PC-9 (cell line): ENCODE measurements around the gene TRPV6. TPM values are rescaled to one million over a fixed set of nuclear protein-coding genes. Genes with fewer than 3 reads are reported as not detected.
A peak's percentile ranks its signal among the peaks of the same experiment; 100 is the strongest.

Experiments used
- BruUV-seq: library from RNA; stranded (reverse); fragments of 400-500 nt; replicated peaks from 2 replicates; lab custom pipeline; 2021; lab: Mats Ljungman, UMichigan
- CTCF ChIA-PET: fragments of 300-600 bp; sonication (Branson Sonifier 250); formaldehyde crosslinking; loops from one replicate; lab custom pipeline; 2022; ENCODE audit warnings: antibody characterized with exemption; lab: Charles Lee
- POLR2A ChIA-PET: fragments of 300-600 bp; sonication (Branson Sonifier 250); formaldehyde crosslinking; loops from one replicate; lab custom pipeline; 2022; ENCODE audit warnings: antibody characterized with exemption; ENCODE audit not compliant: unreplicated experiment; lab: Charles Lee
- DNase-seq, 2 experiments: peaks; one replicate each; pipeline versions ENCODE4 v3.0.0 to v3.0.0-alpha.2; 2015 to 2022; ENCODE audit warnings: mixed read lengths in 1 of 2
- H2AFZ ChIP-seq: fragments of 200-600 bp; sonication (generic); 2 replicates; pipeline ENCODE4 v1.8.1; 2017; ENCODE audit warnings: antibody characterized with exemption
- H3F3A ChIP-seq: fragments of 200-600 bp; sonication (generic); 2 replicates; pipeline ENCODE4 v1.8.1; 2017; ENCODE audit warnings: antibody characterized with exemption, mild to moderate bottlenecking, low read depth; ENCODE audit not compliant: insufficient read depth
- H3K27ac ChIP-seq: fragments of 200-600 bp; sonication (generic); 2 replicates; pipeline ENCODE4 v1.6.1; 2016; ENCODE audit warnings: mixed run types
- H3K27me3 ChIP-seq: fragments of 200-600 bp; sonication (generic); 2 replicates; pipeline ENCODE4 v1.6.1; 2016; ENCODE audit warnings: low read depth, mixed run types; ENCODE audit not compliant: insufficient read depth
- H3K36me3 ChIP-seq: fragments of 200-600 bp; sonication (generic); 2 replicates; pipeline ENCODE4 v1.6.1; 2016; ENCODE audit warnings: low read depth, mixed run types
- H3K4me1 ChIP-seq: fragments of 200-600 bp; sonication (generic); replicated peaks from 2 replicates; pipeline ENCODE4 v1.6.1; 2016; ENCODE audit warnings: mixed run types; ENCODE audit not compliant: insufficient read depth
- H3K4me2 ChIP-seq: fragments of 200-600 bp; sonication (generic); 2 replicates; pipeline ENCODE4 v1.6.1; 2017; ENCODE audit warnings: mixed run types
- H3K4me3 ChIP-seq: fragments of 200-600 bp; sonication (generic); 2 replicates; pipeline ENCODE4 v1.6.1; 2016; ENCODE audit warnings: mixed run types
- H3K79me2 ChIP-seq: fragments of 200-600 bp; sonication (generic); 2 replicates; pipeline ENCODE4 v1.6.1; 2017; ENCODE audit warnings: low read depth, mixed run types
- H3K9me2 ChIP-seq: fragments of 200-600 bp; sonication (generic); 2 replicates; pipeline ENCODE4 v1.8.1; 2017; ENCODE audit warnings: mild to moderate bottlenecking; ENCODE audit not compliant: insufficient read depth
- H3K9me3 ChIP-seq: fragments of 200-600 bp; sonication (generic); 2 replicates; pipeline ENCODE4 v1.8.1; 2016; ENCODE audit warnings: low read depth; ENCODE audit not compliant: insufficient read depth
- H4K20me1 ChIP-seq: fragments of 200-600 bp; sonication (generic); 2 replicates; pipeline ENCODE4 v1.8.1; 2017; ENCODE audit not compliant: insufficient read depth
- CTCF ChIP-seq: fragments of 200-600 bp; sonication (generic); conservative IDR thresholded peaks from 2 replicates; pipeline ENCODE4 v1.6.1; 2017; ENCODE audit warnings: mixed run types, antibody characterized with exemption, mild to moderate bottlenecking, moderate library complexity
- EZH2 ChIP-seq: fragments of 200-600 bp; sonication (generic); IDR thresholded peaks from 2 replicates; pipeline ENCODE4 v1.8.0; 2017; ENCODE audit warnings: antibody characterized with exemption, low read depth
- intact Hi-C: fragments of 100-400 bp; cut with micrococcal nuclease; formaldehyde crosslinking; loops from one replicate; pipeline ENCODE4 v1.10.0; 2022; ENCODE audit not compliant: unreplicated experiment
- total RNA-seq: library from RNA; stranded (reverse); gene quantifications from 2 replicates; pipeline ENCODE4 v1.2.3, GENCODE V29; 2021

The TRPV6 gene
- total RNA-seq, 1 experiment from 2014 or later: 14.7 TPM

DNA sequence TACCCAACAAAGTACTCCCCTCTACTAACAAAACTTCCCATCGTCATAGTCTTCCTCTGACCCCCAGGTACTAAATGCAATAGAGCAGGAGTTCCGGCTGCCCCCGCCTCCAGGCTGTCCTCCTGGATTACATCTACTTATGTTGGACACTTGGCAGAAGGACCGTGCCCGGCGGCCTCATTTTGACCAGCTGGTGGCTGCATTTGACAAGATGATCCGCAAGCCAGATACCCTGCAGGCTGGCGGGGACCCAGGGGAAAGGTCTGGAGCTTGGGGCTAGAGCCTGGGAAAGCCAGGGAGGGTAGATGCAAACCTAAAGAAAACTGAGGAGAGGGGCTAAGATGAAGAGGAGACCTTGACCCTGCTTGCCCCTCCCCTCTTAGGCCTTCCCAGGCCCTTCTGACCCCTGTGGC lies 15.4 kb downstream of the TRPV6 start:
- TF ChIP-seq EZH2 (no peak), CTCF (no peak)
- no peaks in the 10 kb centered on the region for H4K20me1 ChIP-seq
- no TSS peak for BruUV-seq

GRCh38 chr7:142869434-142869833 lies 16.1 kb downstream of the TRPV6 start:
- Histone ChIP-seq H3K79me2 (no peaks in the 10 kb centered on the region), H3F3A (peaks cover 12% of the 10 kb centered on the region; the same call in 1 of the 2 replicates), H3K4me1 (no peaks in the 10 kb centered on the region), H3K9me3 (no peaks in the 10 kb centered on the region), H3K27me3 (no peaks in the 10 kb centered on the region), H3K4me3 (no peak overlapping the region), H3K27ac (no peak overlapping the region), H2AFZ (no peak overlapping the region), H3K4me2 (no peak overlapping the region), H3K36me3 (peaks cover 11% of the 10 kb centered on the region; the same call in 1 of the 2 replicates), H4K20me1 (no peaks in the 10 kb centered on the region), H3K9me2 (no peaks in the 10 kb centered on the region)
- POLR2A ChIA-PET: interaction anchor here (0.6 kb wide), 1 partner anchor 129 kb away, joined by 6 read pairs; no protein-coding TSS in a partner anchor
- no peak for TF ChIP-seq CTCF
- no peak for TF ChIP-seq EZH2
- BruUV-seq: no TSS peak
- intact Hi-C loops: loop anchor here (5.0 kb wide), 1 partner anchor 237 kb away; no protein-coding TSS in a partner anchor
- DNase-seq: peak in 1 of 2 experiments; percentile 33
- CTCF ChIA-PET: no interaction called here

More for the DNA sequence above, 15.4 kb downstream of the TRPV6 start:
- no peaks in the 10 kb centered on the region for H3K27me3 ChIP-seq
- CTCF ChIA-PET: no interaction called here
- DNase-seq: peak in 1 of 2 experiments; percentile 19
- H3K27ac ChIP-seq: no peak overlapping the region
- intact Hi-C loops: no loop called here
- H3K4me3 ChIP-seq: no peak overlapping the region
- H3K79me2 ChIP-seq: no peaks in the 10 kb centered on the region
- H3K4me1 ChIP-seq: no peaks in the 10 kb centered on the region
- H2AFZ ChIP-seq: no peak overlapping the region
- no peak overlapping the region for H3K4me2 ChIP-seq
- H3K36me3 ChIP-seq: peaks cover 11% of the 10 kb centered on the region; the same call in 1 of the 2 replicates
- no peaks in the 10 kb centered on the region for H3K9me2 ChIP-seq
- POLR2A ChIA-PET: no interaction called here
- peaks cover 12% of the 10 kb centered on the region; the same call in 1 of the 2 replicates for H3F3A ChIP-seq
- H3K9me3 ChIP-seq: no peaks in the 10 kb centered on the region

GRCh38 chr7:142868986-142869415 lies 16.5 kb downstream of the TRPV6 start:
- H3K4me3 ChIP-seq: no peak overlapping the region
- no peaks in the 10 kb centered on the region for H3K27me3 ChIP-seq
- intact Hi-C loops: loop anchor here (5.0 kb wide), 1 partner anchor 237 kb away; no protein-coding TSS in a partner anchor
- peaks cover 12% of the 10 kb centered on the region; the same call in 1 of the 2 replicates for H3F3A ChIP-seq
- peak in 1 of 2 experiments; percentile 30 for DNase-seq
- BruUV-seq: no TSS peak
- H3K36me3 ChIP-seq: peaks cover 11% of the 10 kb centered on the region; the same call in 1 of the 2 replicates
- H3K9me2 ChIP-seq: no peaks in the 10 kb centered on the region
- H3K27ac ChIP-seq: no peak overlapping the region
- H3K9me3 ChIP-seq: no peaks in the 10 kb centered on the region
- H3K79me2 ChIP-seq: no peaks in the 10 kb centered on the region
- POLR2A ChIA-PET: interaction anchor here (0.6 kb wide), 1 partner anchor 130 kb away, joined by 6 read pairs; no protein-coding TSS in a partner anchor
- H3K4me2 ChIP-seq: no peak overlapping the region
- no peak overlapping the region for H2AFZ ChIP-seq
- TF ChIP-seq EZH2 (no peak), CTCF (no peak)
- no peaks in the 10 kb centered on the region for H3K4me1 ChIP-seq
- no peaks in the 10 kb centered on the region for H4K20me1 ChIP-seq
- CTCF ChIA-PET: no interaction called here
